Measurements from ENCODE around the gene VEGFB.

Gene VEGFB, protein sequence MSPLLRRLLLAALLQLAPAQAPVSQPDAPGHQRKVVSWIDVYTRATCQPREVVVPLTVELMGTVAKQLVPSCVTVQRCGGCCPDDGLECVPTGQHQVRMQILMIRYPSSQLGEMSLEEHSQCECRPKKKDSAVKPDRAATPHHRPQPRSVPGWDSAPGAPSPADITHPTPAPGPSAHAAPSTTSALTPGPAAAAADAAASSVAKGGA

DNA sequence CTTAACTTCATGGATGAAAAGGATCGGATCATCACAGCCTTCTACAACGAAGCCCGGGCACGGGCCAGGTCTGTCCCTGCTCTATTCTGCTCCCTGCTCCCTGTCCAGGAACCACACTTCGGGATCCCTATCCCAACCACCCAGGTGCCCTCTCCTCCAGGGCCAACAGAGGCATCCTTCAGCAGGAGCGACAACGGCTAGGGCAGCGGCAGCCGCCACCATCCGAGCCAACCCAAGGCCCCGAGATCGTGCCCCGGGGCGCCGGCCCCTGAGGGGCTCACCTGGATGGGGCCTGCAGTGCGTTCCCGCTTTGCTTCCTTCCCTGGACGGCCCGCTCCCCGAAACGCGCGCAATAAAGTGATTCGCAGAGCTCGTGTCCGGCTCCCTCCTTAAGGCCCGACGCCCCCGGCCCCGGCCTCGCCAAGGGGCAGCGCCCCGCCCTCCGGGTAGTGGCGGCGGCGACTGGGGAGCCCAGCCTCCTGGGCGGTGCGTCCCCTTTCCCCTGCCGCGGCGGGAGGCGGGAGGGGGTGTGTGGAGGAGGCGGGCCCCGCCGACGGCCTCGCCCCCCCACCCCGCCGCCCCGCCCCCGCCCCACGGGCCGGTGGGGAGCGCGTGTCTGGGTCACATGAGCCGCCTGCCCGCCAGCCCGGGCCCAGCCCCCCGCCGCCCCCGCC lies at the start of gene VEGFB:
Gene VEGFB, plus strand, starts transcription at position 672 of the 674 bp plus-strand sequence. CDS start 250 bp downstream, outside the sequence.
- no peak for DNase-seq

DNA sequence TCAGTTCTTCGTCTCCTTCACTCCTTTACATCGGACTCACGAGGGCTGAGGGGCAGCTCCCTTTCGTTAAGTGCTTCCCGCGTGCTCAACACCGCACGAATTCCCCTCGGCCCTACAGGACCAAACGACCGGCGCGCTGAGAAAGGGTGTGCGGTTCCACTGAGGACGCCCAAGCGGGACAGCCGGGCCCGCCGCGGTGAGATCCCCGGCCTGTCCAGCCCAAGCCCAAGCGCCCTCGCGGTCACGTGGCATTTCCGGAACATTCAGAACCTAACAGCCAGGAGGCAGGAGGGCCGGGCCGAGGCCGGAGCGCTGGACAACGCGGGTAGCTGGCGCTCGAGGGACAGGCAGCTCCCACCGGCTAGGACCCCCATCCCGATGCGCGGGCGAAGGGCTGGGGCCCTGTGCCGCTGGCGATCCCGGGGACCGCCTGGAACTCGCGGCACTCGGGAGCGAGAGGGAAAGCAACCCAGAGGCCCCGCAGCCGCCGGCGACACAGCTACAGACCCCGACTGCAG lies 49.1 kb upstream of the VEGFB start:
- no peak for DNase-seq

DNA sequence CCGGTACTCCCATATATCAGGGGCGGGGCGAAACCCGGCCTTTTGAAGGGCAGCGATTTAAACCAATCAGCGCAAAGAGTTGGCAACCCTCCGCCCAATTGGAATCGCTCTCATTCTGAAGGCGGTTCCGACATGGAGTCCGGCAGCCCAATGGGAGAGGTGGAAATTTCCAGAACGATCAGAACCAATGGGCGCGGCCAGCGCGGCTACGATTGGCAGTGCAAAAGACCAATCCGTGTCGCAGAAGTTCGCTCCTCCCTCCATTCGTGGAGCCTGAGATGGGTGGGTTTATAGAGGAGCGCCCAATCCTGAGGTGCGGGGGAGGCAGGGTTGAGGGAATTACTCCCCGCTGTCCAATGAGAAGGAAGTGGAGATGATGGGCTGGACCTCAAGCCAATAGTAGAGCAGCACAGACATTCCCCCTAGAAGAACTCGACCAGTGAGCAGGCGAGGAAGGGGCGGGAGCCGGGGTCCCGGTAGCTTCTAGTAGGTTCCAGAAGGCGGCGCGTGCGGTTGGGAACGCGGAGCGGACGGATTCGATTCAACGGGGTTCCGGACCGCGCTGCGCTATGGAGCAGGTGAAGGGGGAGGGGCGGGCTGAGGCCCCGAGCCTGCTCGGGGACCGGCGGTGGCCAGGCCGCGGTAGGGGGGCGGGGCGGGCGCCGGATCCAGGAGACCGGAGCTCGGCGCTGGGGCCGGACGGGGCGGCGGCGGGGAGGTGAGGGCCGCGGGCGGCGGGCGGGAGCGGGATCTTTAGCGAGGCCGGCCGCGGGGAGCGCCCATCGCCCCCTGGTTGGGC lies 48.5 kb upstream of the VEGFB start, which contains the start of gene STIP1:
Gene STIP1, plus strand, starts transcription at position 479 of the 799 bp plus-strand sequence. Its CDS starts 91 bp downstream, at position 570.
- peak; percentile 99 for DNase-seq

DNA sequence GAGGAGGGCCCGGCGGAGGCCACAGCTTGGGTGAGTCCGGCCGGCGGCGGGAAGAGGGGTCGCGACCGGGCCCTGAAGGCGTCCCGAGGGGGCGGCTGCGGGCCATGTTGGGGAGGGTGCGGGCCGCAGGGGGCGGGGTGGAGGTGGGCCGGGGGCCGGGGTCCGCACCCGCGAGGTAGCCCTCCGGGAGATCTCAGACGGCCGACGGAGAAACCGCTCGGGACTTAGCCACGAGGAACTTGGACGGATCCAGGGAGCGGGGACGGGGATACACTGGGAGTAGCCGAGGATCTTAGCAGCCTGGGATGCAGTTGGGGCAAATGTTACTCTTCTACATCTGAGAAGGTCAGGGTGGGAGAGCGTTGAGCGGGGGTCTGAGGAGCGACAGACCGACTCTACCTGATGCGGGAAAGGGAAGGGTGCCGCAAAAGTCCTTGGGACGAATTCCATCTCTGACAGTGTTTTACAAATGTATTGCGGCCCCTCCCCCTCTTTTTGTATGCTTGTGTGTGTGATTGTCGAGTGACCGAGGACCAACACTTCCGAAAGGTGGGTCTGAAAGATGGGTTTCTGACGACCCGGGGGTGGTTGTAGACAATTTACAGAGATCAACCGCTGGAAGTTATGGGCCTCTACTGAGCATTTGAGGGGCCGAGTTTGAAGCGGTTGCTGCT lies 47.8 kb upstream of the VEGFB start:
- DNase-seq: no peak

DNA sequence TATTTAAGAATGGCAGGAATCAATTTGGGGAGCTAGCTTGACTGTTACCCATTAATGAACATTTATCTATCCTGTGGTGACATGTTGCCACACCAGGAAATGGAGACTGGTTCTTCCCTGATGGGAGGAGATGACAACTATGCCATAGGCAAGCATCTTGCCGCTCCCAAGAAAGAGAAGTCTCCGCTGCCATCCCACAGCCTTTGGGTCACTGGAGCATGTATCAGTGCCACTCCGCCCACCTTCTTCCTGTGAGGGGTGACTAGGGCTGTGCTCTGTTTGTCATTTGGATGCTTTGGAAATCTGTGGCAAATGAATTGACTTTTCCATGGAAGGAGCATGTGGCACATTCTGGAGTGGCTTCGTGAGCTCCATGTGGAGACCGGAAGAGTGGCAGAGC lies 42.0 kb upstream of the VEGFB start:
- no peak for DNase-seq

DNA sequence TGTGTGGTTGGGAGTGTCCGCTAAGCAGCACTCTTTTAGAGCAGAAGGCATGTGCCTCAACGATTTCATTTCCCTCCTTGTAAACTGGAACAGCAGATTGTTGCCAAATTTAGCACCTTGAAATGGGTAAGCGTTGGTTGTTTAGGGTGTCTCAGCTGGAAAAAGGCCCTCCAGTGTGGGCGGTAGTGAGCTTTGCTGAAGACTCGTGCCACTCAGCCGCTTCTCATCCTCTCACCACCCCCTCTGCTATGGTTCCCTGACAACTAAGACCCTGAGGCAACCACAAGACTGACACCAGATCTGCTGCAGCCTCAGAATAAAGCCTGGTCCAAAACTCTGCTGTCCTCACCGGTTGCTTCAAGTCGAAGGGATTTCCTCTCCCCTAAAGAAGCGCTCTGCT lies 37.8 kb upstream of the VEGFB start:
- DNase-seq: no peak

DNA sequence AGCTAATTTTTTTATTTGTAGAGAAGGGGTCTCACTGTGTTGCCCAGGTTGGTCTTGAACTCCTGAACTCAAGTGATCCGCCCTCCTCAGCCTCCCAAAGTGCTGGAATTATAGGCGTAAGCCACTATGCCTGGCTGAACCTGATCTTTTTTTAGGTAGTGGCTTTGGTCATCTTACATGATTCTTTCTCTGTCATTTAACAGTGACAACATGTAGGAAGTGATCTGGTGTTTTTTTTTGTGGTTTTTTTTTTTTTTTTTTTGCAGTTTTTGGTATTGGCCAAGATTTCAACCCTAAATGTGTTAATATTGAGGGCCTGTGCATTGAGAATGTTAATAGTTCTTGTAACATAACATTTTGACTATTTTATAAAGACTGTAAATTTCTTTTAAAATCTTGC lies 35.9 kb upstream of the VEGFB start:
- DNase-seq: no peak

DNA sequence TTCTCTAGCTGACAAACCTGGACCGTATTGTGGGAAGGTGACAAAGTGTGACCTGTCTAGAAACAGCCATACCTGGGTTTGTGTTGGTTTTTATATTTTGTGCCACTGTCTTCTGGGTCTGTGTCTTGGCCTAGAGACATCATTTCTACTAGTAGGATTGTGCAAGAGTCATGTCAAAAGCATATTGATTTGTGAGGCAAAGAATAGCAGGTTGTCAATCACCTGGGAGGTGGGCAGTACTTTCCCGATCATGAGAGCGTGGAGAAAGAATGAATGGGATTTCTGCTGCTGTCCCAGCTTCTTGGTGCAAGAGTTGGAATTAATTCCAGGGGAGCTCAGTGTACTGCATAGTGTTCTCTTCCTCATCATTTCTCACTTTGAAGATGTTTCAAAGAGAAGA lies 32.8 kb upstream of the VEGFB start:
- DNase-seq: no peak

DNA sequence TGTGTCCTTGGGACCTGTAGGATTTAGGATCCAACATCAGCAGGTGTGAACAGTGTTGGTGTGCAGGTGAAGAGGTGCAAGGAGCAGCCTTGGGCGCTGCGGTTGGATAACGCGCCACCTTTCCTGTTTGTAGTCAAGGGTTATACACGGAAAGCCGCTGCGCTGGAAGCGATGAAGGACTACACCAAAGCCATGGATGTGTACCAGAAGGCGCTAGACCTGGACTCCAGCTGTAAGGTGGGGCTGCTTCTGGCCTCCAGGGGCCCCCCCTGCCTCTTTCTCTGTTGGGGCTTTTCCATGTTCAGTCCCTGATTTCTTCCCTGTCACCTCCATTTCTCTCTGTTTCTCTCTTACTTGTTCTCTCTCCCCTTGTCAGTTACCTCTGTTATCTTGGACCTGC lies 31.4 kb upstream of the VEGFB start:
- DNase-seq: no peak

DNA sequence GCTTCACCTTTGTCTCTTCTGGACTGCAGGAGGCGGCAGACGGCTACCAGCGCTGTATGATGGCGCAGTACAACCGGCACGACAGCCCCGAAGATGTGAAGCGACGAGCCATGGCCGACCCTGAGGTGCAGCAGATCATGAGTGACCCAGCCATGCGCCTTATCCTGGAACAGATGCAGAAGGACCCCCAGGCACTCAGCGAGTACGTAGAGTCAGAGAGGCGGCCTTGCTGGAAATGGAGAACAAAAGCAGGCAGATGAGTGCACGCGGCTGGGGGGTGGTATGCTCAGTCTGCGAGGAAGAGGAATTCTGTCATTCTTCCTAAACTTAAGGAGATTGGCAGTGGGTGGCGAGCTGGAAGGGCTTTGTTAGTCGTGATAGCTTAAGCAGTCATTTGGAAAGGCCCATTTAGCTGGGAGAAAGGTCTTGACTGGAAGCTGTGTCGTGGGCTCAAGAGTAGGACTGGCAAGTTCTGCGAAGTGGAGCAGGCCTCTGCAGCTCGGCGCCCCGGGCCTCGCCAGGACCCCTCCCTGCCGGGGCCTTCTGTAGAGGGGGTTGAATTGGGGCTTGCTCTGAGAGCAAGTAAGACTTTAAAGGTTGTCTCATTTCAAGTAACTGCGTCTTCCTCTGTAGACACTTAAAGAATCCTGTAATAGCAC lies 30.8 kb upstream of the VEGFB start:
- DNase-seq: no peak

DNA sequence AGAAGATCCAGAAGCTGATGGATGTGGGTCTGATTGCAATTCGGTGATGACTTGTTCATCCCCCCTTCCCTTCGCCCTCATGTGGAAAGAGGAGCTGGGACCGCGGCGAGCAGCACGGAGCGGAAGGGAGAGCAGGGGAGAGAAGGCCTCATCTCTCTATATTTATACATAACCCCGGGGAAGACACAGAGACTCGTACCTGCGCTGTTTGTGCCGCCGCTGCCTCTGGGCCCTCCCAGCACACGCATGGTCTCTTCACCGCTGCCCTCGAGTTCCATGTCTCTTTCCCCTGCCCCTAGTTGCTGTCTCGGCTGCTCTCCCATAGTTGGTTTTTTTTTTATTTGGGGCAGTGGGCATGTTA lies 30.3 kb upstream of the VEGFB start:
- DNase-seq: no peak

DNA sequence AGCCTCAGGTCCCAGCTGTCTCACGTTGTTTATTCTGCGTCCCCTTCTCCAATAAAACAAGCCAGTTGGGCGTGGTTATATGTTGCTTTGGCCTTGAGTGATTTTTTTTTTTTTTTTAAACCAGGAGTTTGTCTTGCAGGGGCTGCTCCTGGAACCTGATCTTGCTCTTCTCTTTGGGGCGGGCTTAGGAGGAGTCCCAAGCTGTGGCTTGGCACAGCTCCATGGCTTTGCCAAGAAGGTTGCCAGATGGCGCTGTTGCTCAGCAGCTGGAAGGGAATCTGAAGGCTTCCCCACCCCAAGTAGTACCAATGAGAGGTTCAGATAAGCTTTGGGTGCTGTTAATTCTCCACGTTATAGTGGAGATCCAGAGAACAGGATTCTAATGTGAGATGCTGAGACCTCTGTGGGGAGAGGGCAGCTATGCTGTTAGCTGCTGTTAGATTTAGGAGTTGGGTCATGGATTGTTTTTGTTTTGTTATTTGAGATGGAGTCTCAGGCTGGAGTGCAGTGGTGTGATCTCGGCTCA lies 29.9 kb upstream of the VEGFB start:
- DNase-seq: peak; percentile 63

DNA sequence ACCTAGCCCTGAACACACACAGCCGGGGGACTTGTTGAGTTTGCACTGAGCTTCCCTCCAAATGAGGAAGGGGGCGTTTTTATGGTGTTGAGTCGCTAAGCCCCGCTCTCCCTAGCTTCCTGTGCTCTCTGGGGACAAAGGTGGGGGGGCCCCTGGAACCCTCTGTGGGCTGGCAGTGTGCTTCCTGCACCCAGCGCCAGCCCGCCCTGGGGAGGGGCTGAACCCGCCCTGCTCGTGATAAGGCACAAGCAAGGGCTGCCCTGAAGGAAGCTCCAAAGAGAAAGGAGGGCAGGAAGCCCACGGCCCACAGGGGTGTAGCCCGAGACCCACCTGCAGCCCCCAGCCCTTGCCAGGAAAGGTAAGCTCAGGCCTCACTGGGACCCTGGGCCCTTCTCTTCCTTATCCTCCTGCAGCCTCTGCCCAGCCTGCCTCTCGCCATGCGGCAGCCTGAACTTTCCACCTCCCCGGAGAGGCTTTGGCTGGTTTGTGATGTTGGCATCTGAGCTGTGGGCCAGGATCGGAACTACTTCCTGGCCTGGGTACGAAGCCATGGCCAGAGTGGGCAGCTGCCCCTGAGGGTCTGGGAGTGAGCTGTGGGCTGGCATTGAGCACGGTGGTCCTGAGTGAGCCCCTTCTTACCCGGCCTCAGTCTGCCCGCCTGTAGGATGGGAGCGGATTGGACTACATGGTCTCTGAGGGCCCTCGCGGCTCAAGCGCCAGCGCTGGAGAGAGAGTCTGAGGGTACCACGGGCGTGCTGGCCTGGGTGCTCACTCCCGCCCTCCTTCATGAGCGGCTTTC lies 27.7 kb upstream of the VEGFB start, which contains the start of gene FERMT3:
Gene FERMT3, plus strand, starts transcription at position 265 of the 799 bp plus-strand sequence. CDS start 644 bp downstream, outside the sequence.
- DNase-seq: no peak

DNA sequence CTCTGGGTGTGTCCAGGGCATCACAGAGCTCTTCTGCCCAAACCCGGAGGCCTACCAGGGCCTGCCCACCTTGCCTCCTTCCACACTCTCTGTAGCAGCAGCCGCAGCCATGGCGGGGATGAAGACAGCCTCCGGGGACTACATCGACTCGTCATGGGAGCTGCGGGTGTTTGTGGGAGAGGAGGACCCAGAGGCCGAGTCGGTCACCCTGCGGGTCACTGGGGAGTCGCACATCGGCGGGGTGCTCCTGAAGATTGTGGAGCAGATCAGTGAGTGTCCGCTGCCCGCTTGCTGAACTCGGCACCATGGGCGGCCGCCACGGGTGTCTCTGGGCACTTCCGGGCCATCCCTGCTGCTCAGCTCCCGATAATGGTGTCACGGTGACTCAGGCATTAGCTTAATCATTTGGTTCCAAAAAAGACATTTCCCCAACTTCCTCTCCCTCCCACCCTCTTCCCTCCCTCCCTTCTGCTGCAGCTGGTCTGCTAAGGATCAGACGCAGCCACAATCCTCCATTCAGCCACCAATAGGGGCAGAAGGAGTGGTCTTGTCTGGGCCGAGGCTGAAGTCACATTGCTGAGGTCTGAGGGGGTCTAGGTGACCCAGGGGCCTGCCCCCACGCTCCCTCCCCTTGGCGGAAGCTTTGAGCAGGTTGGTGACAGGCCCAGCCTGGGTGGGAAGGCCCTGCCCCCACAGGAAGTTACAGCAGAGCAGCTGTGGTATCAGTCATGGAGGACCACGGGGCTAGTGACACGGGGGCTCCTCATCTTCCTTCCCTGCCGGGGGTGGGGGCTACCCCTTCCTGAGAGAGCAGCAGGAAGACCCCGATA lies 26.9 kb upstream of the VEGFB start:
- DNase-seq: no peak

DNA sequence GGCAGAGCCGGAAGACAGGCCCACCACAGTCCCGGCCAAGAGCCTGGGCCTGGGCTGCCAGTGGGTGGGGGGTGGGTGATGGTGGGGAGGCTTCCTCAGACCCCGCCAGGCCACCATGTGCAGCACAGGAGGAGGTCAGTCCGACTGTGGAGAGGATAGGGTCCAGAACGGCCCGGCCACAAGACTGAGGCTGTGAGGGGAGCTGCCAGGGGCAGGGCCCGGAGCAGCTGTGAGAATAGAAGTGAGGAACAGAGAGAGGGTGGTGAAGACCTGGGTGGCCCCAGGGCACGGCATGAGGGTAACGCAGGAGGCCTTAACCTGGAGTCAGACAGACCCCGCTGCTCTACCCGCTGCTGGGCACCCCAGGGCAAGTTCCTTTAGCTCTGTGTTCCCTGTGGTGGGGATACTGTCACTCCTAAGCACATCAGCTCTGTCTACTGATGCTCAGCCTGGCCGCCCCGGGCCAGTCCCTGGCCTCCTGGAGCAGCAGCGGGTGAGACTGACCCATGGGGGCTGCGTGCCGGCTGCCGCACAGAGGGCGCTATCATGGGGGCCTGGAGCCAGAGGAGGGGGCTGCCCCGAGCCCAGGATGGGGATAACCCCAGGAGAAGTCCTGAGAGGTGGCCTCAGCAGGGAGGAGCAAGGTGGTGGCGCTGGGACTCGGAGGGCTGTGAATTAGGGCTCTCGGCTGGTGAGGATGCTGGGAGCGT lies 26.1 kb upstream of the VEGFB start:
- no peak for DNase-seq

DNA sequence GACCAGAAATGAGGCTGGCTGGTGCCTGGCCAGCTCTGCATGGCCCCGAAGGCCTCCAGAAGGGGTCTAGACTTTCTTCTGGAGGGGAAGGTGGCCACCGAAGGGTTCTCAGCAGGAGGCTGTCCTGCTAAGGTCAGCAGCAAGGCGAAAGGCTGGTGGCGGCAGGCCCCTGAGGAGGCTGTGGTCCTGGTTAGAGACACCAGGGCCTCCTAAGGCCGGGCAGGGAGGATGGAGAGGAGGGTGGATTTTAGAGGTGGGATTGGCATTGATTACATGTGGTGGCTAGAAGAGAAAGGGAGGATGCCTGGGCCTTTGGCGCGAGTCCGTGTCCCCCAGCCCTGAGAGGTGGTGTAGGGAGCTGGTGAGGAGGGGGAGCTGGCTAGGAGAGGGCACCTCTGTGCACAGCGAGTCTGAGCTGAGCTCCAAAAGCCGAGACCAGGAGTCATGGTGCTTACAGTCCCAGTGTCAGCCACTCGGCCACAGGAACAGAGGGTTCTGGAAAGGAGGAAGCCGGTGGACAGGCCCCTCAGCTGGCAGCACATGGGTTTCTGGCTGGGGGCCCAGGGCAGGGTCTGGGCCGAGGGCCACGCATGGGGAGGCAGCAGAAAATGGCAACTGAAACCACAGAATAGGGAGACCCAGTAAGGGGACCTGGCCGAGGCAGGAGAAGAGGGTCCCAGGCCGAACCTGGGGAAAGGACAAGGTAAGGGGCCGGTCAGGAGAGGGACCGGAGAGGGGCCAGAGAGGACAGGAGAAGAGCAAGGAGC lies 25.4 kb upstream of the VEGFB start:
- DNase-seq: no peak

DNA sequence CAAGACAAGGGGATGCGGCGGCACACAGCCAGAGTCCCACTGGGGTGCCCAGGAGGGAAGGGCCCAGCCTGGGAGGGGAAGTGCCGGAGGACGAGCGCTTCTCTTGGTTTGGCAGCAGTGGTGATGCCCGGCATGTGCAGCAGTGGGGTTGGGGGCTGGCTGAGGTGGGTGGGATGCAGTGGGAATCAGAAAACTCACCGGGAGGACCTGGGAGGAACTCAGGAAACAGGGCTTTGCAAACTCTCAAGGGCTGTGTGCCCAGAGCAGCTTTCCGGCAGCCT lies 24.9 kb upstream of the VEGFB start:
- DNase-seq: no peak

DNA sequence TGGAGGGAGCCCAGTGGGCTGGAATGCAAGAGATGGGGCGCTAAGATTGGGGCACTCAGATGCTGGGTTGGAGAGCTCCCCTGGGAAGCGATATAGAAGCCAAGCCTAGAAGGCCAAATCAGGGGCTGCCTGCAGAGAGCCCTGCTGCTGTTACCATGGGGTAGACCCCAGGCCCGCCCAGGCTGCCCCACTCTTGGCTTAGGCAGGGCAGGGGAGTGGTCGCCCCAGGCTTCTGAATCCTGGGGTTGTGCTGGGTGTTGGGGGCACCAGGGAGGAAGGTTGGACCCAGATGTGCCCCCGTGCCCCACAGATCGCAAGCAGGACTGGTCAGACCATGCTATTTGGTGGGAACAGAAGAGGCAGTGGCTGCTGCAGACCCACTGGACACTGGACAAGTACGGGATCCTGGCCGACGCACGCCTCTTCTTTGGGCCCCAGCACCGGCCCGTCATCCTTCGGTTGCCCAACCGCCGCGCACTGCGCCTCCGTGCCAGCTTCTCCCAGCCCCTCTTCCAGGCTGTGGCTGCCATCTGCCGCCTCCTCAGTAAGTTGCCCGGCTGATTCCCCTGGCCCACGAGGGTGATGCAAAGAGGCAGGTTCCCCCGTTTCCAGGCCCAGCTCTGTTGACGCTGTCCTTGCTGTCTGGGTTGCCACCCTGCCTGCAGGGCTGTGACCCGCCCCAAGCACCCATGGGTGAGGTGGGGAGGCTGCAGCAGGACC lies 23.9 kb upstream of the VEGFB start:
- DNase-seq: no peak

Data from NCI-H524 treated with DMSO at 0.1 percent for 48 hours (cell line).